HepG2 (cell line): ENCODE results near the gene GPBAR1. TPM values are rescaled to one million over a fixed set of nuclear protein-coding genes. Genes with fewer than 3 reads are reported as not detected.

Source experiments
- ATAC-seq: fragments of 200-7000 bp; cut with Tn5 transposase; 3 replicates; pipeline ENCODE4 v1.9.1; 2020; ENCODE audit warnings: mild to moderate bottlenecking, moderate library complexity
- BruUV-seq: library from RNA; stranded (reverse); fragments of 400-500 nt; replicated peaks from 2 replicates; lab custom pipeline; 2021; lab: Mats Ljungman, UMichigan
- CTCF ChIA-PET: fragments of 300-600 bp; formaldehyde crosslinking; extraction: SDS; loops from one replicate; lab custom pipeline; 2021; ENCODE audit warnings: low total read pairs, inconsistent platforms, low intra/inter-chr PET ratio; lab: Yijun Ruan, JAX
- POLR2A ChIA-PET: fragments of 350-600 bp; sonication (Branson Sonifier 250); formaldehyde crosslinking; loops from one replicate; lab custom pipeline; 2020; ENCODE audit warnings: antibody characterized with exemption, inconsistent platforms; lab: Yijun Ruan, JAX
- DNase-seq: peaks from one replicate; pipeline ENCODE4 v3.0.0-alpha.2; 2015; ENCODE audit warnings: low spot score
- FAIRE-seq: peaks from 3 replicates; lab custom pipeline; 2011; peaks lifted over from hg19 to GRCh38; lab: Jason Lieb, UNC
- H2AFZ ChIP-seq: one replicate; pipeline ENCODE4 v1.6.1; 2011; ENCODE audit warnings: low read length, inconsistent platforms
- H3K27ac ChIP-seq: fragments of 300-600 bp; 3 replicates; pipeline ENCODE4 v1.8.0; 2011; ENCODE audit warnings: mixed run types, mild to moderate bottlenecking, mixed read lengths, low read length, inconsistent platforms; ENCODE audit not compliant: insufficient read depth; ENCODE audit errors: extremely low read length
- H3K27me3 ChIP-seq, 2 experiments: fragments of 200-600 bp in 1 of 2; 2 replicates in 1 of 2; 3 replicates in 1 of 2; pipeline versions ENCODE4 v1.6.0 to v1.8.0; 2011; ENCODE audit warnings: low read length in 2 of 2, mild to moderate bottlenecking in 2 of 2, moderate library complexity in 2 of 2, inconsistent platforms in 1 of 2; ENCODE audit not compliant: insufficient read depth in 2 of 2, control insufficient read depth in 1 of 2
- H3K36me3 ChIP-seq, 2 experiments: fragments of 200-600 bp in 1 of 2; replicated peaks in 1 of 2; 2 replicates in 1 of 2; 3 replicates in 1 of 2; pipeline versions ENCODE4 v1.5.1 to v1.8.0; 2011; ENCODE audit warnings: low read length in 2 of 2, inconsistent platforms in 1 of 2; ENCODE audit not compliant: insufficient read depth in 2 of 2, control insufficient read depth in 1 of 2
- H3K4me1 ChIP-seq: 2 replicates; pipeline ENCODE4 v1.5.1; 2012; ENCODE audit warnings: low read length, inconsistent platforms; ENCODE audit not compliant: insufficient read depth
- H3K4me2 ChIP-seq: 2 replicates; pipeline ENCODE4 v1.6.0; 2011; ENCODE audit warnings: low read depth, low read length, inconsistent platforms
- H3K4me3 ChIP-seq, 3 experiments: fragments of 200-600 bp in 1 of 3; sonication (generic), shearing (Covaris generic) in 1 of 3; replicated peaks in 1 of 3; 2 replicates each; pipeline ENCODE4 v1.5.1; 2011 to 2016; ENCODE audit warnings: low read length in 3 of 3, inconsistent platforms in 2 of 3, low read depth in 2 of 3, mild to moderate bottlenecking in 2 of 3, control low read depth in 1 of 3, mixed read lengths in 1 of 3; ENCODE audit not compliant: insufficient read depth in 1 of 3
- H3K79me2 ChIP-seq: one replicate; pipeline ENCODE4 v1.6.1; 2011; ENCODE audit warnings: low read length, inconsistent platforms; ENCODE audit not compliant: insufficient read depth
- H3K9ac ChIP-seq: 2 replicates; pipeline ENCODE4 v1.6.0; 2011; ENCODE audit warnings: mild to moderate bottlenecking, low read depth, low read length, inconsistent platforms; ENCODE audit not compliant: insufficient read depth
- H3K9me3 ChIP-seq: 2 replicates; pipeline ENCODE4 v1.5.1; 2012; ENCODE audit warnings: mild to moderate bottlenecking, low read length
- H4K20me1 ChIP-seq: 2 replicates; pipeline ENCODE4 v1.6.0; 2011; ENCODE audit warnings: inconsistent platforms, mild to moderate bottlenecking, low read length, moderate library complexity; ENCODE audit not compliant: insufficient read depth
- HNRNPH1 ChIP-seq: fragments of 200-400 bp; formaldehyde crosslinking; optimal IDR thresholded peaks from 2 replicates; pipeline ENCODE3; 2017; ENCODE audit warnings: mild to moderate bottlenecking, low read depth, low read length
- KDM4B ChIP-seq: sonication (generic); formaldehyde crosslinking; IDR thresholded peaks from 2 replicates; pipeline ENCODE4 v1.4.0; 2020; ENCODE audit warnings: missing genetic modification reagents
- USF2 ChIP-seq, 2 experiments: sonication (generic) in 1 of 2; formaldehyde crosslinking in 1 of 2; IDR thresholded peaks; 2 replicates each; pipeline versions ENCODE4 v1.5.1 to v1.6.1; 2011 to 2020; ENCODE audit warnings: borderline replicate concordance in 1 of 2, low read depth in 1 of 2, low read length in 1 of 2, mild to moderate bottlenecking in 1 of 2, missing genetic modification reagents in 1 of 2, moderate library complexity in 1 of 2
- ZNF24 ChIP-seq: fragments of 450-650 bp; IDR thresholded peaks from 2 replicates; pipeline ENCODE4 v1.6.1; 2017; ENCODE audit warnings: antibody characterized with exemption, mild to moderate bottlenecking
- ZNF672 ChIP-seq: sonication (generic); formaldehyde crosslinking; IDR thresholded peaks from 2 replicates; pipeline ENCODE4 v1.8.1; 2022; ENCODE audit warnings: missing genetic modification reagents
- WGBS: methylation state at CpG from one replicate; pipeline ENCODE4 v1.1.6; 2017; ENCODE audit warnings: low lambda C conversion rate; 5-methylcytosine and 5-hydroxymethylcytosine counted together
- in situ Hi-C: cut with HindIII; loops from 2 replicates; pipeline ENCODE4 v1.10.0; 2017; ENCODE audit warnings: low pct_unique_long_range_greater_than_20kb; ENCODE audit not compliant: extremely low pct_ligation_motif_present
- intact Hi-C: fragments of 100-400 bp; cut with micrococcal nuclease; formaldehyde crosslinking; loops from one replicate; pipeline ENCODE4 v1.10.0; 2022; ENCODE audit not compliant: unreplicated experiment
- polyA plus RNA-seq, 8 experiments: library from polyadenylated mRNA; depleted of rRNA in 3 of 8; stranded (reverse) in 7 of 8; unstranded in 1 of 8; fragments of >200 nt; fragmentation: Illumina TruSeq in 4 of 8; extraction: Trizol in 4 of 8; gene quantifications; 2 replicates each; pipeline versions ENCODE4 v1.2.1 to v1.2.3, GENCODE V29; 2011 to 2016; ENCODE audit warnings: low read depth in 4 of 8, missing spikeins in 1 of 8, mixed read lengths in 1 of 8; ENCODE audit not compliant: insufficient read depth in 1 of 8
- total RNA-seq, 5 experiments: library from RNA; depleted of rRNA; stranded (reverse); fragments of >200 nt; fragmentation: Illumina TruSeq; extraction: Trizol; gene quantifications; 2 replicates each; pipeline ENCODE4 v1.2.3, GENCODE V29; 2016; ENCODE audit warnings: low read depth in 1 of 5
- TF ChIP-seq, protein P1 (sequence below): sonication (generic); formaldehyde crosslinking; IDR thresholded peaks from 2 replicates; pipeline ENCODE4 v1.4.0; 2020; ENCODE audit warnings: missing genetic modification reagents, borderline replicate concordance
- TF ChIP-seq, protein P2 (sequence below): sonication (generic); formaldehyde crosslinking; IDR thresholded peaks from 2 replicates; pipeline ENCODE4 v1.5.1; 2020; ENCODE audit warnings: missing genetic modification reagents, mild to moderate bottlenecking, borderline replicate concordance

Gene GPBAR1
- total and polyA plus RNA-seq, 2 of the 13 experiments (the other 11 are each of a cell fraction or from before 2014, with no cell fraction given): 0.05 to 0.09 TPM

DNA sequence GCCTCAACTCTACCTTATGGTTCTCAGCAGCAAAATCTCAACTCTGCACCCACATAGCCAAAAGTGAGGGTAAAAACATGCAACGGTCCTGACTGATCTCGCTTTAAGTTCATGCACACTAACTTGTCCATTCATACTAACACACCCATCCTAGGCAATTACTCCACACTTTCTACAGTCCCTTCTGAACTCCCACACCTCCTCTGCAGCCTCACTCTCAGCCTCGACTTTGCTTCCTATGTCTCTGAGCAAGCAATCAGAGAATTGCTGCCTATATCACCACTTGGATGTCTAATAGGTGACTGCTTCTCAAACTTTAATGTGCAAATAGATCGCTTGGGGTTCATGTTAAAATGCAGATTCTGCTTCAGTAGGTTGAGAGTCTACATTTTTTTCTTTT, 39.3 kb downstream of the GPBAR1 start:
- H3K79me2 ChIP-seq: no peaks in the 10 kb centered on the region
- DNase-seq (no peak), FAIRE-seq (no peak), ATAC-seq (no peak)
- ChIA-PET CTCF (interaction anchor here (2.0 to 3.1 kb wide), 2 partner anchors 56 to 96 kb away, joined by 36 to 59 read pairs; partner anchors contain the start of gene CATIP), POLR2A (interaction anchor here (1.1 to 4.6 kb wide), 2 partner anchors 10 to 101 kb away, joined by 3 to 24 read pairs; partner anchors contain the start of gene CTDSP1)
- H3K4me3 ChIP-seq: no peak overlapping the region
- WGBS: 24% methylated on average over 4 of the region's 4 CpGs
- BruUV-seq: no TSS peak
- no peaks in the 10 kb centered on the region for H3K27me3 ChIP-seq
- intact Hi-C loops: loop anchor here (2.0 kb wide), 1 partner anchor 87 kb away; no protein-coding TSS in a partner anchor
- no peak overlapping the region for H3K4me2 ChIP-seq
- no peaks in the 10 kb centered on the region for H4K20me1 ChIP-seq
- in situ Hi-C loops: loop anchor here (5.0 kb wide), 1 partner anchor 57 kb away; the partner anchor contains the start of gene CATIP
- no peaks in the 10 kb centered on the region for H3K36me3 ChIP-seq
- no peak overlapping the region for H3K27ac ChIP-seq
- no peak overlapping the region for H2AFZ ChIP-seq
- H3K4me1 ChIP-seq: peaks cover 63% of the 10 kb centered on the region
- TF ChIP-seq, protein P1, sequence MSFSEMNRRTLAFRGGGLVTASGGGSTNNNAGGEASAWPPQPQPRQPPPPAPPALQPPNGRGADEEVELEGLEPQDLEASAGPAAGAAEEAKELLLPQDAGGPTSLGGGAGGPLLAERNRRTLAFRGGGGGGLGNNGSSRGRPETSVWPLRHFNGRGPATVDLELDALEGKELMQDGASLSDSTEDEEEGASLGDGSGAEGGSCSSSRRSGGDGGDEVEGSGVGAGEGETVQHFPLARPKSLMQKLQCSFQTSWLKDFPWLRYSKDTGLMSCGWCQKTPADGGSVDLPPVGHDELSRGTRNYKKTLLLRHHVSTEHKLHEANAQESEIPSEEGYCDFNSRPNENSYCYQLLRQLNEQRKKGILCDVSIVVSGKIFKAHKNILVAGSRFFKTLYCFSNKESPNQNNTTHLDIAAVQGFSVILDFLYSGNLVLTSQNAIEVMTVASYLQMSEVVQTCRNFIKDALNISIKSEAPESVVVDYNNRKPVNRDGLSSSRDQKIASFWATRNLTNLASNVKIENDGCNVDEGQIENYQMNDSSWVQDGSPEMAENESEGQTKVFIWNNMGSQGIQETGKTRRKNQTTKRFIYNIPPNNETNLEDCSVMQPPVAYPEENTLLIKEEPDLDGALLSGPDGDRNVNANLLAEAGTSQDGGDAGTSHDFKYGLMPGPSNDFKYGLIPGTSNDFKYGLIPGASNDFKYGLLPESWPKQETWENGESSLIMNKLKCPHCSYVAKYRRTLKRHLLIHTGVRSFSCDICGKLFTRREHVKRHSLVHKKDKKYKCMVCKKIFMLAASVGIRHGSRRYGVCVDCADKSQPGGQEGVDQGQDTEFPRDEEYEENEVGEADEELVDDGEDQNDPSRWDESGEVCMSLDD (CRISPR knock-in tag): no peak
- no peak for TF ChIP-seq ZNF24
- no peaks in the 10 kb centered on the region for H3K9me3 ChIP-seq
- H3K9ac ChIP-seq: no peak overlapping the region

DNA sequence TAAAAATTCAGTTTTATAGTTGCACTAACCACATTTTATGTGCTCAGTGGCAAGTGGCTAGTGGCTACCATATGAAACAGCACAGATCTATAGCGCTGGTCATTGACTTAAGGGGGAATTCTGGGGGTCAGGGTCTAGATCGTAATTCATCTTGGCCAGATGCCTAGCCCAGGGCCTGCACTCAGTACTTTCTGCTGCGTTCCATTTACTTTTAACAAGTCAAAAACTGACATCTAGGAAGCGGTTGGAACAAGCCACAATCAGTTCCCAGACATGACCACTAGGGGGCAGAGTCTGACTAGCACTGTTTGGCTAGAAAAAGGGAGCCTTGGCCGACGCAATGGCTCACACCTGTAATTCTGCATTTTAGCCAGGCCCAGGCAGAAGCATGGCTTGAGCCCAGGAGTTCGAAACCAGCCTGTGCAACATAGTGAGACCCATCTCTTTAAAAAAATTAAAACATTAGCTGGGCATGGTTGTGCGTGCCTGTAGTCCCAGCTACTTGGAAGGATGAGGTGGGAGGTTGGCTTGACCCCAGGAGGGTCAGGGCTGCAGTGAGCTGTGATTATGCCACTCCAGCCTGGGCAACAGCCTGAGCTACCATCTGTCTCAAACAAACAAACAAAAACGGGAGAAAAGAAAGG, 40.5 kb downstream of the GPBAR1 start:
- FAIRE-seq: peak; percentile 97
- 2% methylated on average over 9 of the region's 9 CpGs for WGBS
- H3K4me3 ChIP-seq: no peak overlapping the region
- H3K27ac ChIP-seq: peak overlapping the region; percentile 25
- peak; percentile 64 for ATAC-seq
- H3K4me1 ChIP-seq: peaks cover 63% of the 10 kb centered on the region
- peak; percentile 90 for DNase-seq
- no peak overlapping the region for H3K9ac ChIP-seq
- POLR2A ChIA-PET: interaction anchor here (1.2 to 1.7 kb wide), 3 partner anchors 55 to 104 kb away, joined by 3 to 8 read pairs (median 5); partner anchors contain the start of gene CATIP
- no peaks in the 10 kb centered on the region for H3K36me3 ChIP-seq
- no peaks in the 10 kb centered on the region for H3K9me3 ChIP-seq
- H3K27me3 ChIP-seq: no peaks in the 10 kb centered on the region
- no peaks in the 10 kb centered on the region for H3K79me2 ChIP-seq
- no peak overlapping the region for H2AFZ ChIP-seq
- in situ Hi-C loops: loop anchor here (5.0 kb wide), 1 partner anchor 56 kb away; the partner anchor contains the start of gene CATIP
- intact Hi-C loops: loop anchor here (1.0 to 2.0 kb wide), 4 partner anchors 29 to 95 kb away; partner anchors contain the start of gene CATIP
- peak overlapping the region; percentile 62 for H3K4me2 ChIP-seq
- H4K20me1 ChIP-seq: no peaks in the 10 kb centered on the region
- no TSS peak for BruUV-seq
- CTCF ChIA-PET: interaction anchor here (0.7 to 3.1 kb wide), 9 partner anchors 9 to 347 kb away, joined by 3 to 59 read pairs (median 5); partner anchors contain the start of genes CATIP and TMBIM1
- TF ChIP-seq USF2 (IDR thresholded peaks at IDR 0.05; ENCODE audit: low read depth, low read length) (no peak), USF2 (CRISPR knock-in tag; IDR thresholded peaks at IDR 0.05; ENCODE audit: borderline replicate concordance) (no peak; the same call in 1 of the 2 replicates), ZNF672 (CRISPR knock-in tag) (no peak), HNRNPH1 (no peak), KDM4B (peak; percentile 85; the same call in 1 of the 2 replicates)
- TF ChIP-seq, protein P2, sequence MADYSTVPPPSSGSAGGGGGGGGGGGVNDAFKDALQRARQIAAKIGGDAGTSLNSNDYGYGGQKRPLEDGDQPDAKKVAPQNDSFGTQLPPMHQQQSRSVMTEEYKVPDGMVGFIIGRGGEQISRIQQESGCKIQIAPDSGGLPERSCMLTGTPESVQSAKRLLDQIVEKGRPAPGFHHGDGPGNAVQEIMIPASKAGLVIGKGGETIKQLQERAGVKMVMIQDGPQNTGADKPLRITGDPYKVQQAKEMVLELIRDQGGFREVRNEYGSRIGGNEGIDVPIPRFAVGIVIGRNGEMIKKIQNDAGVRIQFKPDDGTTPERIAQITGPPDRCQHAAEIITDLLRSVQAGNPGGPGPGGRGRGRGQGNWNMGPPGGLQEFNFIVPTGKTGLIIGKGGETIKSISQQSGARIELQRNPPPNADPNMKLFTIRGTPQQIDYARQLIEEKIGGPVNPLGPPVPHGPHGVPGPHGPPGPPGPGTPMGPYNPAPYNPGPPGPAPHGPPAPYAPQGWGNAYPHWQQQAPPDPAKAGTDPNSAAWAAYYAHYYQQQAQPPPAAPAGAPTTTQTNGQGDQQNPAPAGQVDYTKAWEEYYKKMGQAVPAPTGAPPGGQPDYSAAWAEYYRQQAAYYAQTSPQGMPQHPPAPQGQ (CRISPR knock-in tag): no peak
